SJSA1 (cell line): ENCODE measurements around the gene ATAD3A. TPM values are rescaled to one million over a fixed set of nuclear protein-coding genes. Genes with fewer than 3 reads are reported as not detected.

Experiments used
- total RNA-seq: library from RNA; depleted of rRNA; stranded (reverse); fragments of >200 nt; shearing (Covaris generic); gene quantifications from 2 replicates; pipeline ENCODE4 v1.2.3, GENCODE V29; 2014; rRNA removed

The ATAD3A gene
- total RNA-seq, 1 experiment from 2014 or later: 51.6 TPM

Other genes with a start within 250 kb of the ATAD3A start
- gene UBE2J2, start 238.3 kb upstream of the ATAD3A start, total RNA-seq: 92.1 and 96.6 TPM in 2 replicates
- gene SCNN1D, start 231.7 kb upstream of the ATAD3A start, total RNA-seq: 0.53 and 1.5 TPM in 2 replicates
- gene ACAP3, start 204.2 kb upstream of the ATAD3A start, total RNA-seq: 41.1 and 44.8 TPM in 2 replicates
- gene PUSL1, start 203.6 kb upstream of the ATAD3A start, total RNA-seq: 27.3 and 35.1 TPM in 2 replicates
- 66.7 and 81.0 TPM in 2 replicates for gene INTS11, start 187.5 kb upstream of the ATAD3A start, total RNA-seq
- 29.4 and 39.2 TPM in 2 replicates for gene CPTP, start 187.4 kb upstream of the ATAD3A start, total RNA-seq
- 0.03 and 0.16 TPM in 2 replicates for gene TAS1R3, start 180.9 kb upstream of the ATAD3A start, total RNA-seq
- 85.2 and 95.9 TPM in 2 replicates for gene DVL1, start 162.7 kb upstream of the ATAD3A start, total RNA-seq
- 192 and 224 TPM in 2 replicates for gene MXRA8, start 153.6 kb upstream of the ATAD3A start, total RNA-seq
- gene AURKAIP1, start 137.0 kb upstream of the ATAD3A start, total RNA-seq: 180 and 360 TPM in 2 replicates
- 69.4 and 79.0 TPM in 2 replicates for gene CCNL2, start 112.8 kb upstream of the ATAD3A start, total RNA-seq
- 184 and 203 TPM in 2 replicates for gene MRPL20, start 104.9 kb upstream of the ATAD3A start, total RNA-seq
- gene ANKRD65, start 90.9 kb upstream of the ATAD3A start, total RNA-seq: not detected in 2 replicates
- 0.31 and 1.0 TPM in 2 replicates for gene VWA1, start 76.5 kb upstream of the ATAD3A start, total RNA-seq
- gene ATAD3C, start 62.5 kb upstream of the ATAD3A start, total RNA-seq: not detected in 2 replicates
- 24.0 and 33.8 TPM in 2 replicates for gene ATAD3B, start 40.4 kb upstream of the ATAD3A start, total RNA-seq
- gene TMEM240, start 28.5 kb downstream of the ATAD3A start, total RNA-seq: 0.31 and 0.47 TPM in 2 replicates
- gene SSU72, start 62.7 kb downstream of the ATAD3A start, total RNA-seq: 57.2 and 58.6 TPM in 2 replicates
- 0.50 and 0.76 TPM in 2 replicates for gene FNDC10, start 88.0 kb downstream of the ATAD3A start, total RNA-seq
- 34.4 and 44.8 TPM in 2 replicates for gene MIB2, start 103.3 kb downstream of the ATAD3A start, total RNA-seq
- 0.79 and 4.6 TPM in 2 replicates for gene MMP23B, start 120.0 kb downstream of the ATAD3A start, total RNA-seq
- gene CDK11B, start 146.8 kb downstream of the ATAD3A start, total RNA-seq: 14.8 and 23.8 TPM in 2 replicates
- gene SLC35E2B, start 180.6 kb downstream of the ATAD3A start, total RNA-seq: 8.9 and 13.1 TPM in 2 replicates
- 11.8 and 22.6 TPM in 2 replicates for gene CDK11A, start 212.2 kb downstream of the ATAD3A start, total RNA-seq